ENCODE measurements around the gene ITGA6.

The ITGA6 gene

GRCh38 chr2:172445851-172446250 lies 18.5 kb downstream of the ITGA6 start:
- DNase-seq: no peak

- DNase-seq: no peak
Measured at GRCh38 chr2:172446474-172447063, 19.2 kb downstream of the ITGA6 start.

DNA sequence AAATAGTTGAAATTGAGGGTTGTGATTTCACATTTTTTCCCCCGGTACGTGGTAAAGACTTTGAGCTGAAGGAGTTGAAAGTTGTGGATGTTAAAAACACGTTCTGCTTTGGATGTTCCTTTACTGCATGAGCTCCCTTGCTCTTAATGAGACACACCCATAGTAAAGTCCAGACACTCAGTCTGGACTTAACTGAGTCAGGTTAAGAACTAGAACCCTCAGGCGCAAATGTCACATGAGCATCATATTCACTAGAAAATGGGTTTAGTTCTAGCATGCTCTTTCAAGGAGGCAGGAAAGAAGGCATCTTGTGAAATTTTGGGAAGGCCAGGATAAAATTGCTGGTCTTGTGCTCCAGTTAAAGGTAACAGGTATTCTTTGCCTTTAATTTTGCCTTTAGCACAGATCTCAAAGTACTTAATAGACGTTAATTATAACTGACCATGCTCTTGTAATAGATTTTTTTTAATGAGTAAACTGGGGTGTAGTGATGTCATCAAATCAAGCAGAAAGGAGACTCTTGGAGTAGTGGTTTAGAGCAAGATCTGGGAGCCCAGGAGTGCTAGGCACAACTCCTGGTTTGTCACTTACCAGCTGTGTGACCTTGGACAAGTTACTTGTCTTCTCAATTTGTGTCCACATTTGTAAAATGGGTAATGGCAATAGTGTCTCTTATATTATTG lies 20.6 kb downstream of the ITGA6 start:
- no peak for DNase-seq

- no peak for DNase-seq
Measured at GRCh38 chr2:172448544-172449267, 21.3 kb downstream of the ITGA6 start.

DNA sequence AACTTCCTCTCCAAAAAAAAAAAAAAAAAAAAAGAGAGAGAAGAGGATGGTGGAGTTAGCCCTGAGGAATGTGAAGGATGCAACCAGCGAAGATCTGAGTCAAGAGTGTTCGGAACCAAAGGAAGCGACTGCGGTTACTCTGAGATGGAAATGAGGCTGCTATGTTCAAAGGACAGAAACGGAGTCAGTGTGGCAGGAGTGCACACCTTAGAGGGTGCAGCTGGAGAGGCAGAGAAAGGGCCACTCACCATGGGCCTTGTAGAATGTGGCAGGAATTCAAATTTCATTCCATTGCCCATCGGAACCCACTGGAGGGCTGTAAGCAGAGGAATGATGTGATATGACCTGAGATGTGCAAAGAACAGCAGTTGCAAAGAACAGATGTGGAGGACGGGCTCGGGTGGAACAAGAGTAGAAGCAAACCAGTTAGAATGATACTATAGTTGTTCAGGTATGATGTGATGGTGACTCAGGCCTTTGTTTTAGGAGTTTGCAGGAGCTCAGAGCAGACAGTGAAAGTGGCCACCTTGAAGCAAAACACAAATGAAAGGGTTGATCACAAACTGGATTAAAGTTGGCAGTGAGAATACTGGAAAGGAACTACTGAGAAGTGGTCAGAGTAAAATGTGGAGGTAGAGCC lies 22.6 kb downstream of the ITGA6 start:
- DNase-seq: no peak

GRCh38 chr2:172451923-172452322 lies 24.5 kb downstream of the ITGA6 start:
- no peak for DNase-seq

DNA sequence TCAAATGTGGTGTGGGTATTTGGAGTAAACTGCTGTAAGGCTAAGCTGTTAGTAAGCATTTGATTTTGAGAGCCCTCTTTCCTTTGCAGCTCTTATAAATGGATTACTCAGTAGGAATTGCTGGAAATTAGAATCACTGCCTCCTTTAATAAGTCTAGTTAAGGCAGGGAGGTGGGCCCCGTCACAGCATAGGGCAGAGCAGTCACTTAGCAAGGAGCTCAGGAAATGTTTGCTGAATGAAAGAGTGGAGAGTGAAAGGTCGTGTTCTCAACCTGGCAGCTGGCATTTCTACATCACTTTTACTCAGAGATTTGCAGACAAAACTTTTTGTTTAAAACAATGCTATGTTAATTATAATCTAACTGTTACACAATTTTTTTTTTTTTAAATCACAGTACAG lies 25.5 kb downstream of the ITGA6 start:
- DNase-seq: no peak

GRCh38 chr2:172454404-172455120 lies 27.2 kb downstream of the ITGA6 start:
- DNase-seq: no peak

DNA sequence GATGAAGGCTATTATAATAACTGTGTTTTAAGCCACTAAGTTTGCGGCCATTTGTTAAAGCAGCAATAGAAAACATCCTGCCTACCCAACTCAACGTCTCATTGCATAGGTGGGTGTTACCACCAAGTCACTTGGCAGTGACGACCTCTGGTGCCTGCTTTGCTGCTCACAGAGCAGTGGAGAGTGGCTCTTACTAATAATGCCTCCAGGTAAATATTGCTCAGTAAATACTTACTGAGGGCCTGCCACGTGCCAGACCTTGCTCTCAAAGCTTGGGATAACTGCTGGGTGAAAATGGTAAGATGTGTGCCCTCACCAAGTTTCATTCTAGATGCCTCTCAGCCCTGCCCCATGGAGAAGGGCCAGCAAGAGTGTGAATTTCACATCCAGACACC lies 27.7 kb downstream of the ITGA6 start:
- no peak for DNase-seq

GRCh38 chr2:172456002-172456401 lies 28.6 kb downstream of the ITGA6 start:
- no peak for DNase-seq

DNA sequence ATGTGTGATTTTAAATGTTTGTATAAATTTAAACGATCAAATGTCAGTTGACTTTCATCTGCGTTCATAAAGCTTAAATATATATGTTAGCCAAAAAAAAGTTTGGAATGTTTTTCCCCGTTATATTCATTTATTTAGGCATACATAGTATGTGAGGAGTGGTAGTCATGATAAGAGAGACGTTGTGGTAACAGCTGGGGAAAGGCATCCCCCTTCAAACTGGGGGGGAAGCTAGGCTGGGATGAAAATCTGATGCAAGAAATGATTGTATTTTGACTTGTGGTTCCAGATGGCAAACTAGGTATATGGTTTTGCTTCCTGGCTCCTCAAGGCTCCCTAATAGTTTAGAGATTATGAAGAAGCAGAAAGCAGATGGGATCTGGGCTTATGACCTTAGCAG lies 30.1 kb downstream of the ITGA6 start:
- no peak for DNase-seq

GRCh38 chr2:172458561-172459124 lies 31.3 kb downstream of the ITGA6 start:
- no peak for DNase-seq

GRCh38 chr2:172460780-172461201 lies 33.4 kb downstream of the ITGA6 start:
- DNase-seq: no peak

GRCh38 chr2:172461591-172462372 lies 34.4 kb downstream of the ITGA6 start:
- DNase-seq: peak; percentile 47

GRCh38 chr2:172462373-172462848 lies 35.0 kb downstream of the ITGA6 start:
- no peak for DNase-seq

GRCh38 chr2:172462849-172463381 lies 35.5 kb downstream of the ITGA6 start:
- DNase-seq: no peak

- no peak for DNase-seq
Measured at GRCh38 chr2:172464400-172465129, 37.2 kb downstream of the ITGA6 start.

GRCh38 chr2:172465417-172466334 lies 38.3 kb downstream of the ITGA6 start:
- peak; percentile 90 for DNase-seq

GRCh38 chr2:172467382-172467781 lies 40.0 kb downstream of the ITGA6 start:
- no peak for DNase-seq

Data from NCI-H526 treated with DMSO at 0.1 percent for 48 hours (cell line).